ENCODE data around the gene CDHR5. TPM values are rescaled to one million over a fixed set of nuclear protein-coding genes. Genes with fewer than 3 reads are reported as not detected.

The CDHR5 gene
- polyA plus RNA-seq, 4 donors = 2.1 to 50.6 (median 33.0) TPM

DNA sequence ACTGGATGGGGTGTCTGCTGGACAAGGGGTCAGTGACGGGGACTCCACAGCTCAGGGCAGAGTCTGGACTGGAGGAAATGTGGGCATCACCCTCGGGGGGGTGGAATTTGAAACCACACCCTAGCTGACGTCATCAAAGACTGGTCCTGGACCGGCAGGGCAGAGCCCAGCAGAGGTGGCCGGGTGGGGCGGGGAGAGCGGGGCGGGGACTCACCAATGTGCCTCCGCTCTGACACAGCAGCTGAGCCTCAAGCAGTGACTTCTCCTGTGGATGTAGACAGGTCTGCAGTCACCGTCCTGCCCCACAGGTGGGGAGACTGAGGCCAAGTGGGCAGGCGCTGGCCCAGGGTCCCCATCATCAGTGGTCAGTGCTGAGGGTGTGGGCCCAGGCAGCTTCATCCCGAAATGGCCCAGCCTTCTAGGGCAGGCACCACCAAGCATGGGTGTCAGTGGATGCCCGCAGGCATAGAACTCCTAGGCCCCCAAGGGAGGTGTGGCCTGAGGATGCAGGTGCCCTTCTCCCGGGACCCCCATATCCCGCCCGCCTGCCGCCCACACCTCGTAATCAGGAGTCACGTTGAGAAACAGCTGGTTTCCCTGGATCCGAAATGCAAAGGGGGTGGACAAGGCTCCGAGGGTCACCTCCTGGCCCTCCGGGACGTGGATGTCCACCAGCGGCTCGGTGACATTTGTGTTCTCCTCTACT lies 603 bp downstream of the CDHR5 start:
- DNase-seq (ENCODE audit: low read depth in 4 of 4, low spot score in 3 of 4) = no peak

DNA sequence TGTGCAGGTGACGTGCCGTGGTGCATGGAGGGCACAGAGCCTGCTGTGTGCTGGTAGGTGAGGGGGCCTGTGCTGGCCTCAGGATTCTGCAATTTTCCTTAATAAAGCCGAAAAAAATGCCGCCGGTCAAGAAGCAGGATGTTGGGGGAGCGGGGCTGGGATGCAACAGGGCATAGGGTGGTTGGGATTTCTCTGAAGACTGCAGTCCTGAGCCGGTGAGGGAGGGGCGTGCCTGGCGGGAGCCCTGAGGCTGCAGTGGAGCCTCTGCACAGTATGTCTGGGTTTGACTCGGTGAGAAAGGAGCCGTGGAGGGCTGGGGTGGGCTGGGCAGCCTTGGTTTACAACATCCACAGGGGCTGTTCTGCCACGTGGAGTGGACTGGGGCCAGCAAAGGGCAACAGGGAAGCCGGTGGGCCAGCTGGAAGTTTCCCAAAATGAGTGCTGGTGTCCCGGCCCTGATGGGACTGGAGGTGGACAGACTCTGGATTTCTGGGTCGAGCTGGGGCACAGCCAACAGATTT lies 1.3 kb downstream of the CDHR5 start:
- DNase-seq (ENCODE audit: low read depth in 4 of 4, low spot score in 3 of 4) = no peak

DNA sequence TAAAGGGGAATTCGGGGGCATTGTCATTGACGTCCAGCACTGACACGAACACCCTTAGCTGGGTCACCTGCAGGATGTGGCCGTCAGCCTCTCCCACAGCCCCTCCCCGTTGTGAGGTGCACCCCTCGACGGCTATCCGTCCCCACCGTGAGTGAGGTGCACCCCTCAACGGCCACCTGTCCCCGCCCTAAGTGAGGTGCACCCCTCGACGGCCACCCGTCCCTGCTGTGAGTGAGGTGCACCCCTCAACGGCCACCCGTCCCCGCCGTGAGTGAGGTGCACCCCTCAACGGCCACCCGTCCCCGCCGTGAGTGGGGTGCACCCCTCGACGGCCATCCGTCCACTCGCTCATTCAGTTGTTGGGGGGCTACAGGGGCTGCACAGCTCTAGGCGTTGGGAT lies 2.9 kb downstream of the CDHR5 start:
- DNase-seq (ENCODE audit: low read depth in 4 of 4, low spot score in 3 of 4) = no peak

DNA sequence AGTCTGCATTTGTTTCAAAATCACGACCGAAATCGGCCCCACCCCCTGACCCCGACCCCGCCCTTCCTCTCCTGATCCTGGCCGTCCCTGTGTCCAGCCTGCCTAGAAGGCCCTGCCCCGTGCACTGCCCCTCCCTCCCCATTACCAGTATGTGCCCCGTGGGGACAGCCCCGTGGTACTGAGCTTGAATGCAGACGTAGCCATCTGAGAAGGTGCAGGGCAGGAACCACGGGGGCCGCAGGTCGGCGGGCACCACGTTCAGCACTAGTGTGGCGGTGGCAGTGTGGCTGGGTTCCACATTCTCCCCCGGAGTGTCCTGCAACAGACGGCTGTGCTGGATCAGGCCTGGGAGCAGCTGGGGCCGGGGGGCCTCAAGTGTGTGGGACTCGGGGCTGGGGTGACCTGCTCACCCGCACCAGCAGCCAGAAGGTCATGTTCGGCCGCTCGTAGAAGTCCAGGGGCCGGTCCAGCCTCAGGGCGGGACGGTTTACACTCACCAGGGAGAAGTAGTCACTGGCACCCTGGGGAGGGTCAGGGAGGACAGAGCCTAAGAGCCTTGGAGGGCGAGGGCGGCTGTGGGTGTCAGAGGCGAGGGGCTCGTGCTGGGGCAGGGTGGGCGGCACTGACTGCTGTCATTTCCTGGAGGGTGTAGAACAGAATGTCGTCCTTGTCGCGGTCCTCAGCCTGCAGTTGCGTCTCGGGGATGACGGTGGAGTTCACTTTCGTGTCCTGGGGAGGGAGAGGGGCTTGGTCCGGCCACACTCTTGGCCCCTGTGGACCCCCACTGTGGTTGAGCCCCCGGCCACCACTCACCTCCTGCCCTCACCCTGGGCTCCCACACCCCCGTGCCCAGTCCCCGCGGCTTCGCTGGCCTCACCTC lies 3.6 kb downstream of the CDHR5 start:
- no peak for DNase-seq (ENCODE audit: low read depth in 4 of 4, low spot score in 3 of 4)

DNA sequence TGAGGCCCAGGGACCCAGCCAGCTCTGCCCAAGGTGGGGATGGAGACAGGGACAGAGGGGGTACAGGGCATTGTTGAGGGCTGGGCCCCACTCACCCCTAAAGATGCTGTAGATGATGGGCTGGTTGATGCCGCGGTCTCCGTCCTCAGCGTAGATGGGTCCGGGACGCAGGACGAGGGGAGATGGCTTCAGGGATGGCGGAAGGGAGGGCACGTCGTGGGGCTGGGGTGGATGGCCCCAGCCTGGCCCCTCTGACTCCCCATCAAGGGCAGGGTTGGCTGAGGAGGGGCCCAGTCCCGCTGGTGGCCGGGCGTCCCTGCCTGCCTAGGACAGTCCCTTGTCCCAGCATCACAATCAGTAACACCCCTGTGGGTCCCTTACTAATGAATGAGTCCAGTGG lies 4.6 kb downstream of the CDHR5 start:
- DNase-seq (ENCODE audit: low read depth in 4 of 4, low spot score in 3 of 4) = no peak

DNA sequence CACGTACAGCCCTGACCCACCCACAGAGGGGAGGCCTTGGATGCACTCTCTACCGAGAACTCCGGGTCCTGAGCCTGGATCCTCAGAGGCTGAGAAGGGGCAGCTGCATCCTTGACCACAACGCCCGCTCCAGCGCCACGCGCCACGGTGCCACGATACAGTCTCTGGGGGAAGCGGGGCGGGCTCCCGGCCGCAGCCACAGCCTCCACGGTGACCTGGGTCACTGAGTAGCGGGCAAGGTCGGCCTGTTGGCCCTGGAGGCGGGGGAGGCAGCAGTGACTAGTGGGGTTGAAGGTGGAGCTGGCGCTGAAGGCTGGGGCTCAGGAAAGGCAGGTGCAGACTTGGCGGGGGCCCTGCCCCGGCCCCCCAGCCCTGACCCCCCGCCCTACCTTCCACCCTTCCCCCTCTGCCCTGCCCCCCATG lies 5.1 kb downstream of the CDHR5 start:
- DNase-seq (ENCODE audit: low read depth in 4 of 4, low spot score in 3 of 4) = no peak

DNA sequence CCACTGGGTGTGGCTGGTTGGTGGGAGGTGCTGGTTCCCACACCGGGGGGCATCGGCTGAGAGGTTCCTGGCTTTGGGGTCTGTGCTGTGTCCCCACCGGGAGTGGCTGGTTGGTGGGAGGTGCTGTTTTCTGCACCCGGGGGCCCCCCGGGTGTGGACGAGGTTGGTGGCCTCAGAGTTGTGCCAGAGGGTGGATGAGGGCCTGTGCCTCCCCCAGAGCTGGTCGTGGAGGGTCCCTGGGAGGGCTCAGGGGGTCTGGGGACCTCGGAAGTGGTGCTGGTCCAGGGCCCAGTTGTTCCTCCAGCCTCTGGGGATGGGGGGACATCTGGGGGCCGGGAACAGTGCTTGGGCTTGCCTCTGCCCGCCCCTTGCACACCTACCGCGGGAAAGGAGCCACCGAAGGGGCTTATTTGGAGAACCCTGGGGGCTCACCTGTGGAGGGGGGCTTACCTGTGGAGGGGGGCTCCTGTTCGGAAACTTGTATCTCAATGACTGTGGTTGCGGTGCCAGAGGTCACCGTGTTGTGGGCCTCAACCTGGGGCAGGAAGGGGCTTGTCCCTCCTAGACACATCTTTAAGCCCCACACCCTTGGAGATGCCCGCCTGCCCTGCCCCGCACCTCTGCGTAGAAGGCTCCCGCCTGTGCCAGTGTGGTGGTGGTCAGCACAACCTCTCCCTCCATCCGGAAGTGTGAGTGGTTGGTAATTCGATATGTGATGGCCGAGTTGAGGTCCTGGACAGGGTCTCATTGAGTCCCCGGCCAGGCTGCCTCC lies 5.7 kb downstream of the CDHR5 start:
- DNase-seq (ENCODE audit: low read depth in 4 of 4, low spot score in 3 of 4) = no peak

DNA sequence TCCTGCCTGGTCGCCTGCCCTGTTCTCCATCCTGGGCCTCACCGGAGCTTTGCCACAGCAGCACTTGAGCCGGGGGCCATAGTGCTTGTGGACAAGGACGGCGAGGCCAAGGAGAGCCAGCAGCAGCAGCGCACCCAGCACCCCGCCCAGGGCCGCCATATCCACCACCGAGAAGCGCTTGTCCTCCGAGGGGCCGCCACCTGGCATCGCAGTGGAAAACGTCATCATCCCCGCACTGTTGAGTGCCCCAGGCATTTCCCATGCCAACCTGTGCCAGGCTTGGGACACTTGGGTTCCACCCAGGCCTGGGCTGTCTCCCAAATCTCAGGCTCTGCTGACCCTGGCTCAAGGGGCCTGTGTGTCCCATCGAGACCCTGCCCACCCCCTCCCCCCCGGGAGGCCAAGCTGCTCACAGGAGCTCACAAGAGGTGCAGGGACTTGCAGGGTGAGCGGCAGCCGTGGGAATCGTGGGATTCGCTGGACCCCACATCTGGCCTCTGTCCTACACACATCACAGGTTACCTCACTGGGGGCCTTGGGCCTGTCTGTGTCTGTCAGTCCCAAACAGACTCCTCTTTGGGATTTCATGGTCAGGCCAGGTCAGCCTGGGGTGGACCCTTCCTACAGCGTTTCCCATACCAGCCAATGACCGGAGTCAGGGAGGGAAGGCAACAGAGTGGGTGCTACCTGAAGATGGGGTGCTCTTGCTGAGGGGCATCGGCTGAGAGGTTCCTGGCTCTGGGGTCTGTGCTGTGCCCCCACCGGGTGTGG lies 6.7 kb downstream of the CDHR5 start:
- DNase-seq (ENCODE audit: low read depth in 4 of 4, low spot score in 3 of 4) = no peak

DNA sequence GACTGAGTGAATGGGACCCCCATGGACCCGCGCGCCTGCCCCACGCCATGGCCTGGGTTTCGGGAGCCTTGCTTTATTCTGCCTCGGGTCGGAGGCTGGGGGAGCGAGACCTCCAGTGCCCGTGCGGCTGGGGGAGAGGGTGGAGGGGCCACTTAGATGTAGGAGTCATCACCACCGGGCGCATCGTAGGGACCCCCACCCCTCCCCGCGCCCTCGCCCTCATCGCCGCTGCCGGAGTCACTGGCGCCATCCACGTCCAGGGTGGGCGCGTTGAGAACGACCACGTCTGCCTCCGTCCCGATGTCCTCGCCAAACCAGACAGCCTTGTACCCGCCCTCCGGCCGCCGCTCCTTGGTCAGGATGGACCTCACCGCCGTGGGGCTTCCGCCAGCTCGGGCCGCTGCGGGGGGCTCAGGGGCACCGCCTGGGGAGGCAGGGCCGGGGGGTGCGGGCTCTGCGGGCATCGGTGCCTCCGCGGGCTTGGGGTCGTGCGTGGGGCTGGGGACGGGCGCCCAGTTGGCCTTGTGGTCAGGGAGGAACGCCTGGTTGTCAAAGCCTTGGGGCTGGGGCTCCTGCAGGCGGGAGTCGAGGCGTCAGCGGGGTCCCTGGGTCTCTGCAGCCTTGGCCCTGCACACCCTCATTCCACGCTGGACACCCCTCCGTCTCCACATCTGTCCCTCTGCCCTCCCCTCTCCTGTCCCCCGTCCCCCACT lies 7.4 kb downstream of the CDHR5 start:
- no peak for DNase-seq (ENCODE audit: low read depth in 4 of 4, low spot score in 3 of 4)

DNA sequence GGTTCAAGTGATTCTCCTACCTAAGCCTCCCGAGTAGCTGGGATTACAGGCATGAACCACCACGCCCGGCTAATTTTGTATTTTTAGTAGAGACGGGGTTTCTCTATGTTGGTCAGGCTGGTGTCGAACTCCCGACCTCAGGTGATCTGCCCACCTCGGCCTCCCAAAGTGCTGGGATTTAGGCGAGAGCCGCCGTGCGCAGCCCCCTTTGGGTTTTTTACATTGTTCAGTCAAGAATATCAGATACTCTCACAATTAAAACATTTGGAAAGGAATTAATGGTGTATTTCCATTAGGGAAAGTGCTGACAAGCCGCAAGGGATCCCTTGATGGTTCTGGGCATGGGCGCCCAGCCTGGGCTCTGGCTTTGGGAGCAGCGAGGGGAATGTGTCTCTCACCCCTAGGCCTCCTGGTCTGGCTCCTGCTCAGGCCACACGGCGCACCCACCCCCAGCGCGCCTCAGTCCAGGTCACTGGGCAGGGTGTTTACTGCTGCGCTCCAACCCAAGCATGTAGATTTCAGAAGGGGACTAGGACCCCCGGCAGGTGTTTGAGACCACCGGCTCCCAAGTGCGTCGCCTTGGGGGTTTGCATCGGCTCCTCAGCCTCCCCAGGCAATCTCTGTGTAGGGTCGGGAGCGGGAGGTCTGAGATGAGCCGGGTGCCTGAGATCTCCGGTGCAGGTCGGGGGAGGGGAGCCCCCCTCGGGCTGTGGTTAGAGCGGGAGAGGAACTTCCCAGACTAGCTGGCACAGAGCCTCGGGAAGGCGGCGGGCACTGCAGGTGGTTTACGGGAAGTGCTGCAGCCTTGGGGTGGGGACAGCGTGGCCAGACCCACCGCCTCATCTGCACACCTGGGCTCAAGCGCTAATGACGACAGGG lies 8.2 kb downstream of the CDHR5 start:
- DNase-seq (ENCODE audit: low read depth in 4 of 4, low spot score in 3 of 4) = no peak

DNA sequence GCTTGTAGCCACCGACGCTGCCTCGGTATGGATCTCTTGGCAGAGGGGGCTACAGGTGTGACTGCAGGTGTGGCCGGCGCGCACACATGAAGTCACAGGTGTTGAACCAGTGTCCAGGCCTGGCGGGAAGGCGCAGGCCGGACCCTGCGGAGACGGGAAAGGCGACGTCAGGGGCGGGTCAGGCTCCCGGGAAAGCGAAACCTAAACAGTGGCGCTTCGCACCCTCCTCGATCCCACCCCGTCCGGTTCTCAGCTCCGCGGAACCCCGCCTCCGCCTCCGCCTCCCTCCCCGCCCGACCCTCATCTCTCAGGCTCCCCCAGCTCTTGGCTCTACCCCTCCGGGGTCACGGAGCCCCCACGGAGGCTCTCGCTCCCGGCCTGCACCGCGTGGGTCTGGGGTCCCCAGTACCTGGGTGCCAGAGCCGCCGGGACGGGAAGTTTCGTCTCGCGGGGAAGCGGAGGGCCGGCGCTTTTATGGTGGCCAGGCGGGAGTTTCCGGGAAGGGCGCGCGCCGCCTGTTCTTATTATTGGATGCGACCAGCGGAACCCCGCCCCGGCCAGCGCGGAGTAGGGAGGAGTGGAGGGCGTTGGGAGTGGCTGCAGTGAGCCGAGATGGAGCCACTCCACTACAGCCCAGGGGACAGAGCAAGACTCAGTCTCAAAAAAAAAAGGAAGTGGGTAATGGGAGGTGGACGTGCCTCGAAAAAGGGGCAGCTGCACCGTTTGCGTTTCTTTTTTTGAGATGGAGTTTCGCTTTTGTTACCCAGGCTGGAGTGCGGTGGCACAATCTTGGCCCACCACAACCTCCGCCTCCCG lies 9.0 kb downstream of the CDHR5 start, which contains the start of gene IRF7:
TSS of gene IRF7 (minus strand) at position 447 of the 816 bp plus-strand sequence. CDS start 586 bp downstream, outside the sequence.
- peak; percentile 73 to 83 (median 80) for DNase-seq (ENCODE audit: low read depth in 4 of 4, low spot score in 3 of 4)

DNA sequence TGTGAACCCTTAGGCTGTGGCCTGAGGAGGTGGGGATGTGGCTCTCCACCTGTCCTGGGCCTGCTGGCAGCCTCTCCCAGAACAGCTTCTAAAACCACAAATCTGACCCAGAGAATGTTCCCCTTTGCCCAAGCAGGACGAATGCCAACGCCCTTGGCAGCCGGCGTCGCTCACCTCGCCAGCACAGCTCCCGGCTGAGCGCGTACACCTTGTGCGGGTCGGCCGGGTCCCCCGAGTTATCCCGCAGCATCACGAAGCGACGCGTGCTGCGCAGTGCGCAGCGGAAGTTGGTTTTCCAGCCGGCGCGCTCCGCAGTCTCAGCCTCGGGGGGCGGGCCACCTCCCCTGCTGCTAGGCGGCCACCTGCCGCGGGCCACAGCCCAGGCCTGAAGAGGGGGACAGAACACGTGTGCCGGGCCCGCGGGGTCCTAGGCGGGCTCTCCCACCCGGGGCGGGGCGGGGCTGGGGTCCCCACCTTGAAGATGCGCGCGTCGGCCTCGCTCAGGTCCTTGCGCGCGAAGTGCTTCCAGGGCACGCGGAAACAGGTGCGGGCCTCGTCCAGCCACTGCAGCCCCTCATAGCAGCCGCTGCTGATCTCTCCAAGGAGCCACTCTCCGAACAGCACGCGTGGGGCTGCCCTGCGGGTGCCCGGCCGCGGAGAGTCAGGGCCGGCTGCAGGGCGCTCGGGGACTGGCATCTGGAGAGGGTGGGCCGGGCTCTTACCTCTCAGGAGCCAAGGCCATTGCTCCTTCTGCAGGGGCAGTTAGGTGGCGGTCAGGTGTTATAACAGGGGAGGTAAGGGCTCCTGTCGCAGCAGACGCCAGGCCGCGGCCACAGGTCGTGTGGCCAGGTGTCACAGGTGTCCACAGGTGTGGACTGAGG lies 9.9 kb downstream of the CDHR5 start:
- no peak for DNase-seq (ENCODE audit: low read depth in 4 of 4, low spot score in 3 of 4)

DNA sequence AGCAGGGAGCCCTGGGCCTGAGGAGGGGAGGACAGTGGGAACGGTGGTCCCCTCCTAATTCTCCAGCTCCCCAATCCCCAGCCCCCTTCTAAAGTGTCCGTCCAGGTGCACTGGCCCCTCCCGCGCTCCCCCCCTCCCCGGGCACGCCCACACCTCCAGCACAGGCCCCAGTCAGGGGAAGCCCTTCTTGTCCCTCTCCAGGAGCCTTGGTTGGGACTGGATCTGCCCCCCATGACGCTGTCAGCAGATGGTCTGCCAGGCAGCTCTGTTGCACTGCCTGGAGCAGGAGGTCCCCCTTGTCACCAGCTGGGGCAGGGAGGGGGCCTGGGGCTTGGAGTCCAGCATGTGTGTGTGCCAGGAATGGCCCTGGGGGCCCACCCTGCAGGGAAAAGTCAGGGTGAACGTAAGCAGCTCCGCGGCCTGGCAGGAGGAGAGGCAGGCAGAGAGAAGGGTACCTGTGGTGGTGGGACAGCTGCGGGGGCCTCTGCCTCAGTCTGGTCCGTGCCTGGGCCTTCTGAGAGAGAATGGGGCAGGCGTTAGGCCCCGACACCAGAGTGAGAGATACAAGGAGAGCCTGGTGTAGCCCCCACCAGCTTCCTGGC lies 10.6 kb downstream of the CDHR5 start:
- no peak for DNase-seq (ENCODE audit: low read depth in 4 of 4, low spot score in 3 of 4)

DNA sequence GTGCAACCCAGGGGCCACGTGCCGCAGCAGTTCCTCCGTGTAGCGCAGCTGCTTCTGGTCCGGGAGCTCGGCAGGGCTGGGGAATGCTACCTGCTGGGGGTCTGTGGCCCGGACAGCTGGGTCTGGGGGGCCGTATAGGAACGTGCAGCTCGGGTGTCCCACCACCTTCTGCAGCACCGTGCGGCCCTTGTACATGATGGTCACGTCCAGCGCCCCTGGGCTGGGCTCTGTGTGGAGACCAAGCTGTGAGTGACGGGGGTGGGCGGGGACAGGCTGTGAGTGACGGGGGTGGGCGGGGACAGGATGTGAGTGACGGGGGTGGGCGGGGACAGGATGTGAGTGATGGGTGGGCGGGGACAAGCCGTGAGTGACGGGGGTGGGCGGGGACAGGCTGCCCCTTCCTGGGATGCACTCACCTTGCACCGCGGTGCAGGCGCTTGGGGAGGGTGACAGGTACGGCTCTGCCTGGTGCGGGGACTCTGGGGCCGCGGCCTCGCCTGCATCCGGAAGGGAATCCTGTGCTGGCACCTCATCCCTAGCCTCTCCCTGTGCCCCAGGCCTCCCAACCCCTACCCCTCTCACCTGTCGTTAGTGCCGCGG lies 11.3 kb downstream of the CDHR5 start:
- no peak for DNase-seq (ENCODE audit: low read depth in 4 of 4, low spot score in 3 of 4)

DNA sequence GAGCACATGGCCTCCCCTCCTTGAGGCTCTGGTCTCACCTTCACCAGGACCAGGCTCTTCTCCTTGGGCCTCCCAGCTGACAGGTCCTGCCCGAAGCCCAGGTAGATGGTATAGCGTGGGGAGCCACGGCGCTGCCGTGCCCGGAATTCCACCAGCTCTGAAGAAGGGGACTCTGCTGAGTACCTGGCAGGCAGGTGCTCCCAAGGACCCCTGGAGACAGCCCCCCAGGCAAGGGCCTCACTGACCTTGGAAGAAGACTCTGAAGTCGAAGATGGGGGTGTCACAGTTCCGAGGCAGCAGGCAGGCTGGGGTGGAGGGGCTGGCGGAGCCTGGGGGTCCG lies 11.8 kb downstream of the CDHR5 start:
- no peak for DNase-seq (ENCODE audit: low read depth in 4 of 4, low spot score in 3 of 4)
